GM19351 (cell line): Measurements from ENCODE around the gene OR6J1.
"Not testable (repeated sequence)": the region's sequence is repeated elsewhere in the genome, so short reads cannot be mapped to it uniquely, and the experiment has no call there.

Experiments used
- ATAC-seq: cut with Tn5 transposase; IDR thresholded peaks from one replicate; pipeline ENCODE4 v1.9.1; 2021; ENCODE audit warnings: mild to moderate bottlenecking, moderate library complexity; ENCODE audit not compliant: unreplicated experiment

The OR6J1 gene

GRCh38 chr14:22644305-22644635 lies at the start of gene OR6J1:
OR6J1 (minus strand) TSS chr14:22644352; CDS start chr14:22634811, 9,541 bp downstream.
- no peak for ATAC-seq

GRCh38 chr14:22692194-22692593 lies 48.0 kb upstream of the OR6J1 start:
- ATAC-seq, result no peak

- no peak for ATAC-seq
Measured at GRCh38 chr14:22691171-22691570, 47.0 kb upstream of the OR6J1 start.

DNA sequence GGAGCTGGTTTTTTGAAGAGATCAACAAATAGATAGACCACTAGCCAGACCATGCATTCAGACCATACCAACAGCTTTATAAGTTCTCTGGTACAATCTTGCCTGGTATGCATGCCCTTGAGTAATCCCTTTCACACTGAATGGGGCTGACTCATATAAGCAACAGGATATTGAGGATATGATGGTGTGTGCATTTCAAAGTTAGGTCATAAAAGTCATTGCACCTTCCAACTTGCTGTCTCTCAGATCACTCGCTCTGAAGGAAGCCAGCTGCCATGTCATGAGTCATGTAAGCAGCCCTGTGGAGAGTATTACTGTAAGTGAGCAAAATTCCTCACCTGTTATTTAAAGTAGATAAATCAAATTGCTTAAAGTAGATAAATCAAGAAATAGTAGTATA lies 45.0 kb upstream of the OR6J1 start:
- ATAC-seq, result no peak

DNA sequence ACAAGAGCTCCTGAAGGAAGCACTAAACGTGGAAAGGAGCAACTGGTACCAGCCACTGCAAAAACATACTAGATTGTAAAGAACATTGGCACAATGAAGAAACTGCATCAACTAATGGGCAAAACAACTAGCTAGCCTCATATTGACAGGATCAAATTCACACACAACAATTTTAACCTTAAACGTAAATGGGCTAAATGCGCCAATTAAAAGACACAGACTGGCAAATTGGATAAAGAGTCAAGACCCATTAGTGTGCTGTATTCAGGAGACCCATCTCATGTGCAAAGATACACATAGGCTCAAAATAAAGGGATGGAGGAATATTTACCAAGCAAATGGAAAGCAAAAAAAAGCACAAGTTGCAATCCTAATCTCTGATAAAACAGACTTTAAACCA lies 43.8 kb upstream of the OR6J1 start:
- ATAC-seq, result not testable (repeated sequence)

DNA sequence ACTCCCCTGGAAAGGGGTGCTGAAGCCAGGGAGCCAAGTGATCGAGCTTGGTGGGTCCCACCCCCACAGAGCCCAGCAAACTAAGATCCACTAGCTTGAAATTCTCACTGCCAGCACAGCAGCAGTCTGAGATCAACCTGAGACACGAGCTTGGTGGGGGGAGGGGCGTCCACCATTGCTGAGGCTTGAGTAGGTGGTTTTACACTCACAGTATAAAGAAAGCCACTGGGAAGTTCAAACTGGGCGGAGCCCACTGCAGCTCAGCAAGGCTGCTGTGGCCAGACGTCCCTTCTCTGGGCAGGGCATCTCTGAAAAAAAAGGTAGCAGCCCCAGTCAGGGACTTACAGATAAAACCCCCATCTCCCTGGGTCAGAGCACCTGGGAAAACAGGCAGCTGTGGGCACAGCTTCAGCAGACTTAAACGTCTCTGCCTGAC lies 42.0 kb upstream of the OR6J1 start:
- ATAC-seq, result not testable (repeated sequence)

GRCh38 chr14:22685467-22685866 lies 41.3 kb upstream of the OR6J1 start:
- no peak for ATAC-seq

DNA sequence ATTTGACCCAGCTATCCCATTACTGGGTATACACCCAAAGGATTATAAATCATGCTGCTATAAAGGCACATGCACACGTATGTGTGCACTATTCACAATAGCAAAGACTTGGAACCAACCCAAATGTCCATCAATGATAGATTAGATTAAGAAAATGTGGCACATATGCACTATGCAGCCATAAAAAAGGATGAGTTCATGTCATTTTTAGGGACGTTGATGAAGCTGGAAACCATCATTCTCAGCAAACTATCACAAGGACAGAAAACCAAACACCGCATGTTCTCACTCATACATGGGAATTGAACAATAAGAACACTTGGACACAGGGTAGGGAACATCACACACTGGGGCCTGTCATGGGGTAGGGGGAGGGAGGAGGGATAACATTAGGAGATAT lies 39.3 kb upstream of the OR6J1 start:
- ATAC-seq, result not testable (repeated sequence)

- ATAC-seq, result no peak
Measured at GRCh38 chr14:22678221-22678620, 34.1 kb upstream of the OR6J1 start.

DNA sequence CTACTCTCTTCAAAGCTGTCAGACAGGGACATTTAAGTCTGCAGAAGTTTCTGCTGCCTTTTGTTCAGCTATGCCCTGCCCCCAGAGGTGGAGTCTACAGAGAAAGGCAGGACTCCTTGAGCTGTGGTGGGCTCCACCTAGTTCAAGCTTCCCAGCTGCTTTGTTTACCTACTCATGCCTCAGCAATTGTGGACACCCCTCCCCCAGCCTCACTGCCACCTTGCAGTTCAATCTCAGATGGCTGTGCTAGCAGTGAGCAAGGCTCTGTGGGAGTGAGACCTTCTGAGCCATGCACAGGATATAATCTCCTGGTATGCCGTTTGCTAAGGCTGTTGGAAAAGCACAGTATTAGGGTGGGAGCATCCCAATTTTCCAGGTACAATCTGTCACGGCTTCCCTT lies 33.4 kb upstream of the OR6J1 start:
- not testable (repeated sequence) for ATAC-seq

GRCh38 chr14:22671622-22672021 lies 27.5 kb upstream of the OR6J1 start:
- ATAC-seq, result no peak

DNA sequence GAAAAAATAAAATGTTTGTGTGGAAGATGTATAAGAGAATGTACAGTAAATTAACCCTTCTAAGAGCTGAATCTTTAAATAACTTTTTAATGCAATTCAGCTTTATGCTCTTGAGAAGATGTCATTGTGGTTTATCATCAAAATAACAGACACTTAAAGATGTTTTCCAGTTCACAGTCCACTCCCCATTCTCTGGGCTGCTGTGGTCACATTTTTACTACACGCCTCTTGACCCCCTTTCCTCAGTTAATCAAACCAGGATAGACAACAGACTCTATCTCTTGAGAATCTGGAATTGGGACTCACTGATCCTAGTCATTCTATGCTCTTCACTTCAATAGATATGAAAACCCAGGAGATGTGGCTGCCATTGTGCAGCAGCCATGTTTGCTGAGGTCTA lies 24.7 kb upstream of the OR6J1 start:
- ATAC-seq, result no peak

- no peak for ATAC-seq
Measured at GRCh38 chr14:22668417-22668816, 24.3 kb upstream of the OR6J1 start.

GRCh38 chr14:22667881-22668280 lies 23.7 kb upstream of the OR6J1 start:
- no peak for ATAC-seq

DNA sequence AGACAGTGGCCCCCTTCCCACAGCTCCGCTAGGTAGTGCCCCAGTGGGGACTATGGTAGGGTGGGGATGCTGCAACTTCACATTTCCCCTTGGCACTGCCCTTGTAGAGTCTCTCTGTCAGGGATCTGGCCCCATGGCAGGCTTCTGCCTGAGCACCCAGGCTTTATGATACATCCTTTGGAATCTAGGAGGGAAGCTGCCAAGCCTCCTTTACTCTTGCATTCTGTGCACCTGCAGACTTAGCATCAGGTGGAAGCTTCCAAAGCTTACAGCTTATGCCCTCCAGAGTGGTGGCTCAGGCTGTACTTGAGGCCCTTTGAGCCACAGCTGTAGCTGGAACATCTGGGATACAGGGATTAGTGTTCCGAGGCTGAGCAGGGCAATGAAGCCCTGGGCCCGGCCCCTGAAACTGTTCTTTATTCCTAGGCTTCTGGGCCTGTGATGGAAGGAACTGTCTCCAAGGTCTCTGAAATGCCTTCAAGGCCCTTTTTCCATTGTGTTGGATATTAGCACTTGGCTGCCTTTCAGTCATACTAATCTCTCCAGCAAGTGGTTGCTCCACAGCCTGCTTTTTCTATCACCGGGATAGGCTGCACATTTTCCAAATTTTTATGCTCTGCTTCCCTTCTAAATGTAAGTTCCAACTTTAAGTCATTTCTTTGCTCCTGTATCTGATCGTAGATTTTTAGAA lies 22.2 kb upstream of the OR6J1 start:
- ATAC-seq, result no peak

- no peak for ATAC-seq
Measured at GRCh38 chr14:22664261-22664660, 20.1 kb upstream of the OR6J1 start.

DNA sequence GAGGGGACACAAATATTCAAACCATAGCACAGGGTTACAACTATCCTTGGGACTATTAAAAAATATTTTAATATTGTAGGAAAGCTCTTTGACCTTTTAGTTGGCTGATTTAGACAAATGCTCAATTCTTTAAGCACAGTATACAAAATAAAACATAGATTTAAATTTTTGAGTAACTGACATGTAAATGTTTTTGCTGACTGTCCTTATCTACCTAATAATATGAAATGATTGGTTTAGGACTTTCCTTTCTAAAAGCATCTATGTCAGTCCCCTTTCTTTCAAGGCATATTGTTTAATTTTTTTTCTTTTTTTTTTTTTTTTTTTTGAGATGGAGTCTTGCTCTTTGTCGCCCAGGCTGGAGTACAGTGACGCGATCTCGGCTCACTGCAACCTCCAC lies 16.5 kb upstream of the OR6J1 start:
- no peak for ATAC-seq

DNA sequence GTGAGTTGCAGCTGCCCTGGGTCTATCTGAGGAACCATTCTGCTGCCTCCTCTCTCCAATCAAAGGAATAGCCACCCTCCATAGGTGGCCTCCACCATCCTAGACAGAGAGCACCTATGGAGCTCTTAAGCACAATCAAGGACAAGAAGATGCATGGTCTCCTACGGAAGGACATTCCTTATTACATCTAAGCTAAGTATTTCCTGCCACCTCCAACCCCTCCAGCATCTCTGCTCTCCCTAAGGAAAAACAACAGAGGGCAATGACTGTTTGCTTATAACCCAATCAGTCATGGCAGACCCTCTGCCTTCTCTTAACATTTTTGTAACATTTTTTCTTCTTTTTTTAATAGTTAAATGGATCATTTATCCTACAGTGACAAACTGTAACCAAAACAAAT lies 14.8 kb upstream of the OR6J1 start:
- no peak for ATAC-seq

- no peak for ATAC-seq
Measured at GRCh38 chr14:22657861-22658260, 13.7 kb upstream of the OR6J1 start.

- no peak for ATAC-seq
Measured at GRCh38 chr14:22656945-22657731, 13.0 kb upstream of the OR6J1 start.

GRCh38 chr14:22656226-22656625 lies 12.1 kb upstream of the OR6J1 start:
- ATAC-seq, result no peak

GRCh38 chr14:22653012-22653621 lies 9.0 kb upstream of the OR6J1 start:
- ATAC-seq, result peak; percentile 70
